Retinal pigment epithelial cell (primary cell): Measurements from ENCODE around the gene RFX2.
"Not testable (repeated sequence)": the region's sequence is repeated elsewhere in the genome, so short reads cannot be mapped to it uniquely, and the experiment has no call there.

Source experiments
- DNase-seq: peaks from one replicate; pipeline ENCODE4 v3.0.0-alpha.2; 2010; ENCODE audit warnings: low read depth
- H3K4me3 ChIP-seq: 2 replicates; pipeline ENCODE4 v1.5.1; 2011; ENCODE audit warnings: mild to moderate bottlenecking, low read length, control low read depth, moderate library complexity
- CTCF ChIP-seq: conservative IDR thresholded peaks from 2 replicates; pipeline ENCODE4 v1.5.1; 2011; ENCODE audit warnings: low read depth, low read length, control low read depth, inconsistent platforms

Gene RFX2

DNA sequence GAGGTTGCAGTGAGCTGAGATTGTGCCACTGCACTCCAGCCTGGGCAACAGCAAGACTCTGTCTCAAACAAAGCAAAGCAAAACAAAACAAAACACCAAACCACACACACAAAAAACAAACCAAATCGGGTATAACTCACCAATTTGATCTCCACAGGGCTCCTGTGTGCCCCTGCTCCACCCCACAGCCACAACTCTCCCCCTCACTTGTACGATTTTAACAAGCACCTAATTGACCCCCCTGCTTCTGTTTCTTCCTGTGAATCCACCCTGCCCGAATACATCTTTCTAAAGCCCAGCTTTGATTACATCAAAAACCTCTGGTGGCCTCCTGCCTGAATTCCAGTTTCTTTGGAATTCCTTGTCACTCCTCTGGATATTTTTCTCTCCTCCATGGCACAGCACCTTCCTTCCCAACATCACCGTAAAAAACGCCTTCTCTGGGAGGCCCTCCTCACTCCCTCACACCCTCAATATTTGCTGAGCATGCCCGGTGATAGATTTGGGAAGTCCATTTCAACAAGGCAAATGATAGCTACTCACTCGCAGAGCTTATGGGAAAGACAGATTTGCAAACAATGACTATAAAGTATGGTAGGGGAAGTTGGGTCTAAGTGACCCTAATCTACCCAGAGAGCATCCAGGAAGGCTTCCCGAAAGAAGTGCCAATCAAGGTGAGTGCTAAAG is 120.8 kb downstream of the RFX2 start:
- no peak for TF ChIP-seq CTCF
- no peak for DNase-seq
- H3K4me3 ChIP-seq, result no peak overlapping the region

DNA sequence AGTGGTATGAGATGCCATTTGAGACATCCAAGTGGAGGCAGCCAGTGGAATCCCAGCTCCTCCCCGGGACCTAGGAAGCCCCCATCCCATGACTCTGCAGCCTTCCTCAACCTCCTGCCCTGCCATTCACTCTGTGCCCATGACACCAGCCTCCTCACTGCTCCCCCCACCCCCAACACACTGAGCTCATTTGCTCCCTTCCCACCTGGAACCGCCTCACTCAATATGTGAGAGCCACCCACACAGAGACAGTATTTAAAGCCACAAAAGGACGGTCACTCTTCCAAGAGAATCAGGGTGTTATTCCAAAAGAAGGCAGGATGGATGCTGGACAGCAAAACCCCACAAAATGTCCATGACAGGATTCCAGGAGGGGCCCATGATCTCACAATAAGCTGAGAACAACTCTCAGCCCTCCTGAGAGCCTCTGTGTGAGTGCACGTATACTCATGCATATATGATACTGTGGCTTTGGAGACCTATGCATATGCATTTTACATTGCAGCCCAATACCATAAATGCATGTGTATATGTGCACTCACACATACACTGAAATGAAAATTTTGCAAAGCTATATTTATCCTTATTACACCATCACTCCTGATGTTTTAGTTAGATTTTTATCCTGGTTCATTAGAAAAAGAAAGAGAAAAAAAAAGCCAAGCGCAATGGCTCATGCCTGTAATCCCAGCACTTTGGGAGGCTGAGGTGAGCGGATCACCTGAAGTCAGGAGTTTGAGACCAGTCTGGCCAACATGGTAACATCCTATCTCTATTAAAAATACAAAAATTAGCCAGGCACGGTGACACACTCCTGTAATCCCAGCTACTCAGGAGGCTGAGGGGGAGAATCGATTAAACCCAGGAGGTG is 121.5 kb downstream of the RFX2 start:
- no peak for TF ChIP-seq CTCF
- DNase-seq, result no peak
- no peak overlapping the region for H3K4me3 ChIP-seq

- peak overlapping the region; percentile 17 for H3K4me3 ChIP-seq
- TF ChIP-seq CTCF, result peak; percentile 92
- peak; percentile 30 for DNase-seq
These were observed 123.1 kb downstream of the RFX2 start for GRCh38 chr19:5987077-5987818.

DNA sequence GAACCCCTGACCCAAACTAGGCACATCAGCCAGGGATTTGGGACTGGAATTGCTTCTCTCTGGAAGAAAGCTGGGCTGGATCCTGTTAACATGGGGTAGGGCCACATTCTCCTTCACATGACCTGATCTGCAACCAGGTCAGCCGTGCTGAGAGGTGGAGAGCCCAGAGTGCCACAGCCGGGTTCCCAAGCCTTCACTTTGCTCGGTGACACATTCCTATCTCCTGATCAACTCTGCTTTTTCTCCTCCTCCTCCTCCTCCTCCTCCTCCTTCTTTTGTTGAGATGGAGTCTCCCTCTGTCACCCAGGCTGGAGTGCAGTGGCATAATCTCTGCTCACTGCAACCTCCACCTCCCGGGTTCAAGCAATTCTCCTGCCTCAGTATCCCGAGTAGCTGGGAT is 124.5 kb downstream of the RFX2 start:
- not testable (repeated sequence) for DNase-seq, H3K4me3 ChIP-seq

DNA sequence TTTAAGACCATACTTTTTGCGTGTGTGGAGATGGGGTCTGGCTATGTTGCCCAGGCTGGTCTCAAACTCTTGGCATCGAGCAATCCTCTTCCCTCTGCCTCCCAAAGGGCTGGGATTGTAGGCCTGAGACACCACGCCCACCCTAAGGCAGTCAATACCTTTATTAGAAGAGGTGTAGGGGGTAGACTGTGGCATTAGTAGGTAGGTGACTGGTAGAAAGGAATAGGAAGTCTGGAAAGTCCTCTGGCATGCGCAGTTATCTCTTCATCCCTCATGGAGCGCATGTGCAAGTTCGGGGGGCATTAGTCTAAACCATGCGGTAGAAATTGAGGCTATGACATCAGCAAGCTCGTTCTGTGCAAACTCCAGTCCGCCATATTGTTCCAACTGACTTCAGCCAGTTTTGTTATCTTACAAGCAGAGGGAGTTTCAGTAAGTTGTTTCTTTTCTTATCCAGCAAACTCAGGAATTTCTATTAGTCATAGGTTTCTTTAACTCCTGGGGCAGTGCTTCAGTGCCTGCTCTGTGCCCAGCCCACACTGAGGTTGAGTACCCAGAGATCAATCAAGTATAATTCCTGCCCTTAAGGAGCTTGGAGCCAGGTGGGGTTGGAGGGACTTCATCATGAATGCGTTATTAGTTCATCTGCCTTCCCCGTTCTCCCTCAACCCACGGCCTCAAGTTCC is 125.1 kb downstream of the RFX2 start:
- no peak for TF ChIP-seq CTCF
- H3K4me3 ChIP-seq, result no peak overlapping the region
- peak; percentile 29 for DNase-seq

- no peak for DNase-seq
- TF ChIP-seq CTCF, result no peak
These were observed 125.7 kb downstream of the RFX2 start for GRCh38 chr19:5984600-5984999.

More at GRCh38 chr19:5984600-5984999, 125.7 kb downstream of the RFX2 start:
- H3K4me3 ChIP-seq, result no peak overlapping the region
